Liver (tissue), 3 donors: ENCODE results near the gene FAM3A.

ENCODE experiments used
- CTCF ChIP-seq: fragments of 150-350 bp; IDR thresholded peaks from 2 replicates; pipeline ENCODE4 v1.5.1; 2017; ENCODE audit warnings: improper control_type of control experiment, low read depth, low read length; ENCODE audit not compliant: missing input control
- NR2F2 ChIP-seq: IDR thresholded peaks from 2 replicates; pipeline ENCODE4 v1.6.1; 2016; ENCODE audit warnings: antibody characterized with exemption
- RAD21 ChIP-seq, 2 donors: IDR thresholded peaks; 2 replicates each; pipeline ENCODE4 v1.6.1; 2016; ENCODE audit warnings: antibody characterized with exemption in 2 of 2, mild to moderate bottlenecking in 2 of 2
- REST ChIP-seq: IDR thresholded peaks from 2 replicates; pipeline ENCODE4 v1.6.1; 2016; ENCODE audit warnings: antibody characterized with exemption, mild to moderate bottlenecking
- RXRA ChIP-seq, 2 donors: IDR thresholded peaks; 2 replicates each; pipeline ENCODE4 v1.6.1; 2017 to 2018; ENCODE audit warnings: antibody characterized with exemption in 2 of 2, mild to moderate bottlenecking in 1 of 2
- TAF1 ChIP-seq: conservative IDR thresholded peaks from 2 replicates; pipeline ENCODE4 v1.6.1; 2016; ENCODE audit warnings: antibody characterized with exemption, mild to moderate bottlenecking
- TF ChIP-seq, protein P1 (sequence below): IDR thresholded peaks from 2 replicates; pipeline ENCODE4 v1.6.1; 2016; ENCODE audit warnings: antibody characterized with exemption
- TF ChIP-seq, protein P2 (sequence below): IDR thresholded peaks from 2 replicates; pipeline ENCODE4 v1.6.1; 2016; ENCODE audit warnings: antibody characterized with exemption
- donor health status: healthy.
- donor health status: healthy.

DNA sequence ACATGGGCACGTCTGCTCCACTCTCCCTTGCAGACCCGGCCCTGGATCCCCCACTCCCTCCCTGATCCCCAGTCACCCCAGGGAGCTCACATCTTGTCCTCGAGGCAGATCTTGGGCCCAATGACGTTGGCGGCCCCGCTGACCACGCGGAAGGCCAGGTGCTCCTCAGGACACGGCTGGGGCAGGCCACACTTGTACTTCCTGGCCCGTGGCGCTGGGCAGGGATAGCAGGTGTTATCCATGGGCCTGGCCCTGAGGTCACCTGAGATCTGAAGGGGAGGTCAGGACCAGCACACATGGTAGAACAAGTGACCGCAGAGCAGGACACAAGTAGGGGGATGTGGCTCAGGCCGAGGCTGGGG, 7.7 kb downstream of the FAM3A start:
- TF ChIP-seq, protein P1, sequence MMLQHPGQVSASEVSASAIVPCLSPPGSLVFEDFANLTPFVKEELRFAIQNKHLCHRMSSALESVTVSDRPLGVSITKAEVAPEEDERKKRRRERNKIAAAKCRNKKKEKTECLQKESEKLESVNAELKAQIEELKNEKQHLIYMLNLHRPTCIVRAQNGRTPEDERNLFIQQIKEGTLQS, result no peak
- no peak for TF ChIP-seq CTCF
- TF ChIP-seq, protein P2, sequence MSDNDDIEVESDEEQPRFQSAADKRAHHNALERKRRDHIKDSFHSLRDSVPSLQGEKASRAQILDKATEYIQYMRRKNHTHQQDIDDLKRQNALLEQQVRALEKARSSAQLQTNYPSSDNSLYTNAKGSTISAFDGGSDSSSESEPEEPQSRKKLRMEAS, result no peak
- TF ChIP-seq RAD21 (IDR thresholded peaks at IDR 0.05), result no peak
- TF ChIP-seq TAF1, result no peak
- no peak for TF ChIP-seq REST
- no peak for TF ChIP-seq NR2F2
- TF ChIP-seq RXRA (IDR thresholded peaks at IDR 0.05), result no peak
